Stomach (tissue), 9 donors: ENCODE results near the gene WHRN. TPM values are rescaled to one million over a fixed set of nuclear protein-coding genes. Genes with fewer than 3 reads are reported as not detected.

Source experiments
- DNase-seq, 2 donors: peaks; one replicate each; pipeline versions ENCODE4 v3.0.0 to v3.0.0-alpha.2; 2013 to 2019
- H3K27ac ChIP-seq, 5 donors: fragments of 200-600 bp in 4 of 5; sonication (generic) in 4 of 5; one replicate each; pipeline ENCODE4 v1.5.1; 2013 to 2019; ENCODE audit warnings: mild to moderate bottlenecking in 1 of 5, moderate library complexity in 1 of 5
- H3K27me3 ChIP-seq, 3 donors: fragments of 200-600 bp; sonication (generic); one replicate each; pipeline ENCODE4 v1.5.1; 2017 to 2019; ENCODE audit warnings: mixed run types in 1 of 3
- H3K36me3 ChIP-seq, 4 donors: fragments of 200-600 bp; sonication (generic); 1 replicate in 3 of 4; 2 replicates in 1 of 4; pipeline ENCODE4 v1.5.1; 2016 to 2019
- H3K4me1 ChIP-seq, 4 donors: fragments of 200-600 bp; sonication (generic); one replicate each; pipeline ENCODE4 v1.5.1; 2016 to 2019
- H3K4me3 ChIP-seq, 4 donors: fragments of 200-600 bp; sonication (generic) in 3 of 4; one replicate each; pipeline ENCODE4 v1.5.1; 2016 to 2019; ENCODE audit warnings: mild to moderate bottlenecking in 1 of 4
- H3K9me3 ChIP-seq, 4 donors: fragments of 200-600 bp; sonication (generic); one replicate each; pipeline ENCODE4 v1.5.1; 2016 to 2019
- EP300 ChIP-seq: sonication (generic); formaldehyde crosslinking; IDR thresholded peaks from one replicate; pipeline ENCODE4 v1.6.1; 2017; ENCODE audit warnings: antibody characterized with exemption
- POLR2A ChIP-seq, 4 donors: fragments of 450-650 bp; IDR thresholded peaks; one replicate each; pipeline ENCODE4 v1.6.1; 2016; ENCODE audit warnings: antibody characterized with exemption in 4 of 4, control low read depth in 2 of 4, mild to moderate bottlenecking in 1 of 4, moderate library complexity in 1 of 4
- POLR2AphosphoS5 ChIP-seq, 3 donors: sonication (generic); formaldehyde crosslinking; IDR thresholded peaks; one replicate each; pipeline ENCODE4 v1.6.1; 2016; ENCODE audit warnings: antibody characterized with exemption in 3 of 3
- WGBS, 5 donors: extraction: QIAGEN DNeasy Blood & Tissue Kit in 3 of 5; methylation state at CpG; one replicate each; pipeline versions ENCODE4 v1.1.5 to v1.1.7; 2013 to 2018; 5-methylcytosine and 5-hydroxymethylcytosine counted together
- intact Hi-C: fragments of 100-400 bp; cut with DNase I; formaldehyde crosslinking; loops from one replicate; pipeline ENCODE4 v1.15.1; 2023; ENCODE audit warnings: low total_unique reads
- polyA plus RNA-seq, 3 donors: library from polyadenylated mRNA; stranded (reverse); fragments of 200-250 nt; gene quantifications; one replicate each; pipeline ENCODE4 v1.2.3, GENCODE V29; 2013
- total RNA-seq, 5 donors: library from RNA; depleted of rRNA; stranded (reverse); fragments of >200 nt; gene quantifications; one replicate each; pipeline versions ENCODE4 v1.1.0 to v1.2.3, GENCODE V29; 2014 to 2016
- TF ChIP-seq, protein P1 (sequence below), 7 experiments: fragments of 450-650 bp in 4 of 7; fragments of 200-600 bp in 3 of 7; sonication (generic) in 3 of 7; IDR thresholded peaks; one replicate each; pipeline ENCODE4 v1.5.1; 2016 to 2019; ENCODE audit warnings: antibody characterized with exemption in 7 of 7, control low read depth in 2 of 7, mild to moderate bottlenecking in 1 of 7
- donor health status: healthy with polysubstance abuse.
- donor health status: Bipolar disorder and iron deficiency.
- donor health status: healthy.

WHRN gene
- total and polyA plus RNA-seq, 8 donors, result 2.3 to 70.1 (median 4.8) TPM

DNA sequence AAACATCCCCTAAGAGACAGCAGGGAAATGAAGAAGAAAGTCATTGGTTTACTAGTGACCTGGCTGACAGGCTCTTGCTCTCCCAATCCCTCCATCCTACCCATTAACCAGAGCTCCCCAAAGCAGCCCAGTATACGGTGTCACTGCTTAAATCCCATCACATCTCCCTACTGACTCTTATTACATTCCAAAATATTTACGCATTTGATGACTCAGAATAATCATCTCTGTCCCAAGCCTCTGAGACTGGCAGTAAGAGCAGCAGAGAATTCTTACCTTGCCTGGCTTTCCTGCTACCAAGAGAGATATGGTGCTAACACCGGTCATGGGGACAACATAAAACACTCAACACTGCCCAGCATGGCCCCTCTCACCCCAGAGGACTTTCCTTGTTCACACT, 20.2 kb upstream of the WHRN start:
- no peak for TF ChIP-seq POLR2A (IDR thresholded peaks at IDR 0.05)
- TF ChIP-seq EP300, result no peak
- TF ChIP-seq, protein P1, sequence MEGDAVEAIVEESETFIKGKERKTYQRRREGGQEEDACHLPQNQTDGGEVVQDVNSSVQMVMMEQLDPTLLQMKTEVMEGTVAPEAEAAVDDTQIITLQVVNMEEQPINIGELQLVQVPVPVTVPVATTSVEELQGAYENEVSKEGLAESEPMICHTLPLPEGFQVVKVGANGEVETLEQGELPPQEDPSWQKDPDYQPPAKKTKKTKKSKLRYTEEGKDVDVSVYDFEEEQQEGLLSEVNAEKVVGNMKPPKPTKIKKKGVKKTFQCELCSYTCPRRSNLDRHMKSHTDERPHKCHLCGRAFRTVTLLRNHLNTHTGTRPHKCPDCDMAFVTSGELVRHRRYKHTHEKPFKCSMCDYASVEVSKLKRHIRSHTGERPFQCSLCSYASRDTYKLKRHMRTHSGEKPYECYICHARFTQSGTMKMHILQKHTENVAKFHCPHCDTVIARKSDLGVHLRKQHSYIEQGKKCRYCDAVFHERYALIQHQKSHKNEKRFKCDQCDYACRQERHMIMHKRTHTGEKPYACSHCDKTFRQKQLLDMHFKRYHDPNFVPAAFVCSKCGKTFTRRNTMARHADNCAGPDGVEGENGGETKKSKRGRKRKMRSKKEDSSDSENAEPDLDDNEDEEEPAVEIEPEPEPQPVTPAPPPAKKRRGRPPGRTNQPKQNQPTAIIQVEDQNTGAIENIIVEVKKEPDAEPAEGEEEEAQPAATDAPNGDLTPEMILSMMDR (IDR thresholded peaks at IDR 0.05), result no peak
- no peak for TF ChIP-seq POLR2AphosphoS5 (IDR thresholded peaks at IDR 0.05)
- Histone ChIP-seq H3K9me3 (no peaks in the 10 kb centered on the region), H3K27me3 (peaks cover 0 to 3% (median 0%) of the 10 kb centered on the region in 3 donors), H3K4me1 (no peaks in the 10 kb centered on the region), H3K4me3 (no peak overlapping the region), H3K27ac (no peak overlapping the region), H3K36me3 (no peaks in the 10 kb centered on the region)
- 57 to 87% (median 83%) methylated on average over 3 of the region's 3 CpGs for WGBS, 5 donors
- intact Hi-C loops, result no loop called here
- no peak for DNase-seq

DNA sequence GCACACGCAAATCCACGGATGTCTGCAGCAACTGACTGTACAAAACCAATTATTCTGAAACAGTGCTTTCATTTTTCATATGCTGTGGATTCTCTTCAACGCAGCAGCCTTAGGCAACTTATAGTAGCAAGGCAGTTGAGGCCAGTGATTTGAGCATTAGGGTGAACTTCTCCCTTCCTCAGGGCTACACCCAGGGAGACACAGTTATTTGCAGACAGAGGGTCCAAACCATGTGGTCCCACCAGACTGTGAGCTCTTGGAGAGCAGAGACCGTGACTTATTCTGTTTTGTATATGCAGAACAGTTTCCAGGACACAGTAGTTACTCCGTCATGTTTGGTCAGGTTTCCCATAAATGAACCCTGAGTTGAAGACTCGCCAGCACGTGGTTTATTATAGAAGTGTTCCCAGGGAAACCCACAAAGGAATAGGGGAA, 19.0 kb upstream of the WHRN start:
- Histone ChIP-seq H3K27me3 (peaks cover 0 to 4% (median 0%) of the 10 kb centered on the region in 3 donors), H3K4me1 (no peaks in the 10 kb centered on the region), H3K27ac (no peak overlapping the region), H3K9me3 (no peaks in the 10 kb centered on the region), H3K36me3 (no peaks in the 10 kb centered on the region), H3K4me3 (no peak overlapping the region)
- 68 to 81% (median 73%) methylated on average over 7 of the region's 7 CpGs for WGBS, 5 donors
- TF ChIP-seq POLR2AphosphoS5 (IDR thresholded peaks at IDR 0.05) (peak in 1 of 3 donors; percentile 17), EP300 (no peak), POLR2A (IDR thresholded peaks at IDR 0.05) (no peak)
- intact Hi-C loops, result no loop called here
- peak in 1 of 2 donors; percentile 42 for DNase-seq

DNA sequence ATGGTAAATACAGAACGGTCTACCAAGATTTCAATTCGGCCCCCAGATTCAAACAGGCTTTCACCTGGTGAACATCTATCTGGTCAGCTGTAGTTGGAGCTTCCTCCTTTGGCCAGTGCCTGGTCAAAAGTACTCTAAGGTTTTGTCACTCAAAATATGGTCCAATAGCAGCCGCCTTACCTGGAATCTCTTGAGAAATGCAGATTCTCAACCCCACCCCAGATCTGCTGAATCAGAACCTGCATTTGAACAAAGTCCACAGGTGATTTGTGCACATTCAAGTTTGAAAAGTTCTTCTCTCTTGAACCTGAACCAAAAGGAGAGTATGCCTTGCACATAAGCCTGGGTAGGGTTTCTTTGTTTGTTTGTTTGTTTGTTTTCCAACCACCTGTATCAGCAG, 17.6 kb upstream of the WHRN start:
- intact Hi-C loops, result no loop called here
- Histone ChIP-seq H3K4me3 (no peak overlapping the region), H3K36me3 (no peaks in the 10 kb centered on the region), H3K27ac (no peak overlapping the region), H3K27me3 (peaks cover 0 to 4% (median 3%) of the 10 kb centered on the region in 3 donors), H3K9me3 (no peaks in the 10 kb centered on the region), H3K4me1 (no peaks in the 10 kb centered on the region)
- no peak for TF ChIP-seq POLR2AphosphoS5 (IDR thresholded peaks at IDR 0.05)
- TF ChIP-seq POLR2A (IDR thresholded peaks at IDR 0.05), result no peak
- no peak for TF ChIP-seq EP300
- TF ChIP-seq, protein P1 (IDR thresholded peaks at IDR 0.05), result no peak
- WGBS, 5 donors, result 89 to 98% (median 92%) methylated on average over 3 of the region's 3 CpGs
- no peak for DNase-seq

DNA sequence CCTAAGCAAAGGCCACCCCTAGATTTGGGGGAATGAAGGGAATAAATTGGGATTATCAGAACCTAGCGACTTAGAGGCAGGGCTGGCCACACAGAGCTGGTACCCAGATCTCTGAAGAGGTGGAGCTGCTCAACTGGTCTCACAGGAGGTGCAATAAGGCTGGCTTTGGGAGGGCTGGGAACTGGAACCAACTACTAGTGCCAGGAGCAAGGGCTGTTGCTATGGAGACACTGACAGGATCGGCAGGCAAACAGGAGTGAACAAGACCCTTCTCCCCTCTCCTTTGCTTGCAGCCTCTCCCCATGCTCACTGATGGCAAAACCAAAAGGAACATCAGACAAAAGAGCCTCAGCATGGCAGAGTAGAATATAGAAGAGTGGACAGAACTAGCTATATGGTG, 17.0 kb upstream of the WHRN start:
- Histone ChIP-seq H3K4me3 (no peak overlapping the region), H3K4me1 (no peaks in the 10 kb centered on the region), H3K27ac (no peak overlapping the region), H3K36me3 (no peaks in the 10 kb centered on the region), H3K9me3 (no peaks in the 10 kb centered on the region), H3K27me3 (peaks cover 0 to 6% (median 4%) of the 10 kb centered on the region in 3 donors)
- 7 to 45% (median 24%) methylated on average over 2 of the region's 2 CpGs for WGBS, 5 donors
- TF ChIP-seq, protein P1 (IDR thresholded peaks at IDR 0.05), result no peak
- TF ChIP-seq EP300 (no peak), POLR2A (IDR thresholded peaks at IDR 0.05) (no peak), POLR2AphosphoS5 (IDR thresholded peaks at IDR 0.05) (no peak)
- intact Hi-C loops, result no loop called here
- no peak for DNase-seq

DNA sequence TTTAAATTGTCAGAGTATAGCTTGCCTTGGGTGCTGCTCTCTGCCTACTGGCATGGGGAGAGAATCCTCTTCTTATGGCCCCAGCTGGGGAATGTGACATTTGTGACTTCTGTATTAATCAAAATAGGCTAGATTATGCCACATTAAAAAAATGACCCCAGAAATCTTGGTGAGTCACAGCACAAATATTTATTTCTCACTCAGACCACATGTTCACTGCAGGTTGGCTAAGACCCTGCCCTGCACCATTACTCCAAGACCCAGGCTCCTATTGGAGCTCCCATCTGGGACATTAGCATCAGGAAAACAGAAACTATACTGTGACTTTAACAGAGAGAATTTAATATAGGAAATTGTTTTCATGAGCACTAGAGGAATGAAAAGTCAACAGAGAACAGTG, 16.6 kb upstream of the WHRN start:
- Histone ChIP-seq H3K36me3 (no peaks in the 10 kb centered on the region), H3K9me3 (no peaks in the 10 kb centered on the region), H3K4me3 (no peak overlapping the region), H3K27me3 (peaks cover 0 to 9% (median 4%) of the 10 kb centered on the region in 3 donors), H3K4me1 (no peaks in the 10 kb centered on the region), H3K27ac (no peak overlapping the region)
- no peak for DNase-seq
- intact Hi-C loops, result no loop called here
- TF ChIP-seq POLR2AphosphoS5 (IDR thresholded peaks at IDR 0.05), result no peak
- no peak for TF ChIP-seq POLR2A (IDR thresholded peaks at IDR 0.05)
- TF ChIP-seq EP300, result no peak
- TF ChIP-seq, protein P1 (IDR thresholded peaks at IDR 0.05), result no peak
